Heart right ventricle (tissue), 16 donors: Measurements from ENCODE around the gene ABCC4. TPM values are rescaled to one million over a fixed set of nuclear protein-coding genes. Genes with fewer than 3 reads are reported as not detected.
"Not testable (repeated sequence)": the region's sequence is repeated elsewhere in the genome, so short reads cannot be mapped to it uniquely, and the experiment has no call there.

Experiments used
- ATAC-seq, 8 donors: fragments of 200-7000 bp; cut with Tn5 transposase; one replicate each; pipeline ENCODE4 v1.9.1; 2020; ENCODE audit warnings: mild to moderate bottlenecking in 8 of 8, moderate library complexity in 8 of 8, moderate number of reproducible peaks in 1 of 8
- DNase-seq, 2 donors: peaks; one replicate each; pipeline ENCODE4 v3.0.0-alpha.2; 2020
- H3K27ac ChIP-seq, 10 donors: fragments of 200-600 bp; sonication (generic) in 2 of 10; one replicate each; pipeline versions ENCODE4 v1.5.0 to v1.8.0; 2020 to 2022; ENCODE audit warnings: mild to moderate bottlenecking in 3 of 10
- H3K27me3 ChIP-seq, 7 donors: fragments of 200-600 bp; one replicate each; pipeline ENCODE4 v1.8.0; 2021 to 2022; ENCODE audit warnings: mild to moderate bottlenecking in 2 of 7
- H3K36me3 ChIP-seq, 9 donors: fragments of 200-600 bp; sonication (generic) in 1 of 9; one replicate each; pipeline versions ENCODE4 v1.5.0 to v1.8.0; 2020 to 2022; ENCODE audit warnings: mild to moderate bottlenecking in 2 of 9
- H3K4me1 ChIP-seq, 9 donors: fragments of 200-600 bp; sonication (generic) in 1 of 9; one replicate each; pipeline versions ENCODE4 v1.5.0 to v1.8.0; 2020 to 2022; ENCODE audit warnings: mild to moderate bottlenecking in 4 of 9
- H3K4me3 ChIP-seq, 10 donors: fragments of 200-600 bp; sonication (generic) in 2 of 10; one replicate each; pipeline versions ENCODE4 v1.5.0 to v1.8.0; 2020 to 2022; ENCODE audit warnings: mild to moderate bottlenecking in 7 of 10, moderate library complexity in 2 of 10
- H3K9me3 ChIP-seq, 11 donors: fragments of 200-600 bp in 10 of 11; sonication (generic) in 2 of 11; one replicate each; pipeline versions ENCODE4 v1.5.0 to v1.8.0; 2013 to 2022; ENCODE audit warnings: mild to moderate bottlenecking in 2 of 11, control low read depth in 1 of 11, moderate library complexity in 1 of 11
- WGBS, 2 donors: extraction: QIAGEN DNeasy Blood & Tissue Kit; methylation state at CpG; one replicate each; pipeline ENCODE4 v1.1.7; 2013; ENCODE audit warnings: inconsistent platforms in 1 of 2; 5-methylcytosine and 5-hydroxymethylcytosine counted together
- intact Hi-C, 10 donors: fragments of 100-400 bp; cut with DNase I; formaldehyde crosslinking; loops; one replicate each; pipeline versions ENCODE4 v1.11.1 to v1.14.2; 2022
- polyA plus RNA-seq, 2 donors: library from polyadenylated mRNA; stranded (reverse); fragments of 200-250 nt; gene quantifications; one replicate each; pipeline ENCODE4 v1.2.3, GENCODE V29; 2013
- total RNA-seq, 10 donors: library from RNA; stranded (reverse); fragmentation: NEBNext Ultra II Directional in 3 of 10; extraction: Animal tissue kit (Norgen Biotek cat#: 25700) in 3 of 10; gene quantifications; one replicate each; pipeline versions ENCODE4 v1.2.1 to v1.2.4, GENCODE V29; 2021 to 2023
- TF ChIP-seq, protein P1 (sequence below), 9 donors: fragments of 200-600 bp; sonication (generic) in 2 of 9; IDR thresholded peaks; one replicate each; pipeline versions ENCODE4 v1.5.0 to v1.8.0; 2021 to 2022; ENCODE audit warnings: antibody characterized with exemption in 9 of 9, mild to moderate bottlenecking in 5 of 9, moderate library complexity in 1 of 9
- donor health status: Arrhythmogenic right ventricular cardiomyopathy.
- donor health status: ischemic (EF 13 %, LVEDD 7.1; RV severe dilation, severe dysfunction).
- donor health status: healthy with polysubstance abuse.
- donor health status: DM: no; HTN: yes; CAD: no.
- donor health status: DM: no; HTN: no; CAD: no.
- donor health status: ischemic (EF 25% LVEDD 6.9; RV normal size, moderate dysfunction).
- donor health status: ischemic (EF 25% LVEDD 5.7; RV mildly dilated, moderate dysfunction).
- donor health status: healthy.
- donor health status: DM: yes; HTN: yes; CAD: no.
- donor health status: Ischemic cardiomyopathy.
- donor health status: ischemic (EF 35%, LVEDD 5.7; RV mildly dilated, moderate dysfunction).
- donor health status: nonischemic (EF 11% LVEDD 7.7; RV severe dilation, severe dysfunction).
- donor health status: DM: yes; HTN: yes; CAD: no.
- donor health status: PGD.
- donor health status: ischemic (EF 29% LVEDD 5.4; RV normal size, mild dysfunction).
- donor health status: nonischemic (EF 23%, LVEDD 6.1; RV moderate dilation, normal function).

Gene ABCC4
- total and polyA plus RNA-seq, 12 donors = 1.1 to 6.7 (median 3.9) TPM

DNA sequence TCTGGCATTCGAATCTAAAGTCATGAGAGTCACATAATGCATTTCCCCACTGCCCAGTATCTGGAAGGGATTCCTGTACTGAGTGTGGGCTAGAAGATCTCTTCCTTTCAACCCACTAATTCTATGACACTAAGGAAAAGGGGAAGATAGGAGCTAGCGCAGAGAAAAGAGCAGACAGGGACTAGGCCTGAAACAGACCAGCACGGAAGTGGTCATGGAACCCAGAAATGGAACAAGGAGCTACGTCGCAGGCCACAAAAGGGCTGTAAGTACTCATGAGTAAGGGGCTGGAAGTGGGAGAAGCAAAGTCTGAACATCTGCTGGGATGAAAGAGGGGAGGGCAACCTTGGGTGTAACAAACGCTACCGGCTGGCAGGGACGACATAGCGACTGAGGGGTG is 8.6 kb downstream of the ABCC4 start:
- H3K4me3 ChIP-seq = no peak overlapping the region
- intact Hi-C loops = loop anchor here in 3 of 10 donors (10.0 kb wide), 2 partner anchors 98 to 182 kb away; no protein-coding TSS in a partner anchor
- TF ChIP-seq, protein P1, sequence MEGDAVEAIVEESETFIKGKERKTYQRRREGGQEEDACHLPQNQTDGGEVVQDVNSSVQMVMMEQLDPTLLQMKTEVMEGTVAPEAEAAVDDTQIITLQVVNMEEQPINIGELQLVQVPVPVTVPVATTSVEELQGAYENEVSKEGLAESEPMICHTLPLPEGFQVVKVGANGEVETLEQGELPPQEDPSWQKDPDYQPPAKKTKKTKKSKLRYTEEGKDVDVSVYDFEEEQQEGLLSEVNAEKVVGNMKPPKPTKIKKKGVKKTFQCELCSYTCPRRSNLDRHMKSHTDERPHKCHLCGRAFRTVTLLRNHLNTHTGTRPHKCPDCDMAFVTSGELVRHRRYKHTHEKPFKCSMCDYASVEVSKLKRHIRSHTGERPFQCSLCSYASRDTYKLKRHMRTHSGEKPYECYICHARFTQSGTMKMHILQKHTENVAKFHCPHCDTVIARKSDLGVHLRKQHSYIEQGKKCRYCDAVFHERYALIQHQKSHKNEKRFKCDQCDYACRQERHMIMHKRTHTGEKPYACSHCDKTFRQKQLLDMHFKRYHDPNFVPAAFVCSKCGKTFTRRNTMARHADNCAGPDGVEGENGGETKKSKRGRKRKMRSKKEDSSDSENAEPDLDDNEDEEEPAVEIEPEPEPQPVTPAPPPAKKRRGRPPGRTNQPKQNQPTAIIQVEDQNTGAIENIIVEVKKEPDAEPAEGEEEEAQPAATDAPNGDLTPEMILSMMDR (IDR thresholded peaks at IDR 0.05) = no peak
- H3K36me3 ChIP-seq = no peaks in the 10 kb centered on the region
- 96 to 98% methylated on average over 9 of the region's 9 CpGs for WGBS, 2 donors
- no peaks in the 10 kb centered on the region for H3K27me3 ChIP-seq
- no peaks in the 10 kb centered on the region for H3K9me3 ChIP-seq
- no peak for DNase-seq
- no peak for ATAC-seq
- H3K4me1 ChIP-seq = peaks cover 0 to 24% (median 5%) of the 10 kb centered on the region in 9 donors
- H3K27ac ChIP-seq = no peak overlapping the region

DNA sequence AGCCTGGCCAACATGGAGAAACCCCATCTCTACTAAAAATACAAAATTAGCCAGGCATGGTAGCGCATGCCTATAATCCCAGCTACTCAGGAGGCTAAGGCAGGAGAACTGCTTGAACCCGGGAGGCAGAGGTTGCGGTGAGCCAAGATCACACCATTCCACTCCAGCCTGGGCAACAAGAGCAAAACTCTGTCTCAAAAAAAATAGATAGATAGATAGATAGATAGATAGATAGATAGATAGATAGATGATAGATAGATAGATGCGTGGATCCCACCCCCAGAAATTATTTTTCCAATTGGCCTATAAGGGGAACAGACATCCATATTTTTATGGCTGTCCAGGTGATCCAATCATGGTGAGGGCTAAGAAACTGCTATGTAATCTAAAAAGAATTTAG is 11.3 kb downstream of the ABCC4 start:
- DNase-seq, H3K27ac ChIP-seq, H3K4me3 ChIP-seq, H3K27me3 ChIP-seq, H3K9me3 ChIP-seq, ATAC-seq, H3K36me3 ChIP-seq: not testable (repeated sequence)
- intact Hi-C loops = loop anchor here in 3 of 10 donors (10.0 kb wide), 2 partner anchors 95 to 185 kb away; no protein-coding TSS in a partner anchor
- peaks cover 0 to 33% (median 15%) of the 10 kb centered on the region in 9 donors for H3K4me1 ChIP-seq
- 97 to 98% methylated on average over 4 of the region's 4 CpGs for WGBS, 2 donors

DNA sequence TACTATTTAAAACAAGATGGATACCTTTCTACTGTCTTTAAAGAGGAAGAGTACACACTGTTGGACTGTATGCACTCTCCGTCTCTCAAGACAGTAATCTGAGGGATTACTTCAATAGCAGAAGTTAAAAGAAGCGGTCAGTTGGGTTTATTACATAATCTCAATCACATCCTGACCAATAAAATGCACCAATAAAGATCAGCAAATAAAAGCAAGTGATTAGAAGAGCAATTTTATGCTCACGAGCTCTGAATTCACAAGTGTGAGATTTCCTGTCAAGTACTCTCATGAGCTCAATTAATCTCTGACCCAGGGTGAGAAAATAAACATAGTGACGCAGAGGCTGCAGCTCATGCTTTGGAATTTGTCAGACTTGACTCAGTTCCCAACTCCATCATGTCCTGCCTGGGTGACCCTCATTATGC is 12.2 kb downstream of the ABCC4 start:
- DNase-seq (no peak), ATAC-seq (peak in 1 of 8 donors; percentile 30)
- H3K4me1 ChIP-seq = peaks cover 0 to 33% (median 15%) of the 10 kb centered on the region in 9 donors
- H3K27ac ChIP-seq = peak overlapping the region in 1 of 10 donors; percentile 43
- H3K27me3 ChIP-seq = no peaks in the 10 kb centered on the region
- H3K36me3 ChIP-seq = no peaks in the 10 kb centered on the region
- no peak overlapping the region for H3K4me3 ChIP-seq
- TF ChIP-seq, protein P1 (IDR thresholded peaks at IDR 0.05) = no peak
- 54 to 65% methylated on average over 4 of the region's 4 CpGs for WGBS, 2 donors
- intact Hi-C loops = no loop called here
- no peaks in the 10 kb centered on the region for H3K9me3 ChIP-seq

DNA sequence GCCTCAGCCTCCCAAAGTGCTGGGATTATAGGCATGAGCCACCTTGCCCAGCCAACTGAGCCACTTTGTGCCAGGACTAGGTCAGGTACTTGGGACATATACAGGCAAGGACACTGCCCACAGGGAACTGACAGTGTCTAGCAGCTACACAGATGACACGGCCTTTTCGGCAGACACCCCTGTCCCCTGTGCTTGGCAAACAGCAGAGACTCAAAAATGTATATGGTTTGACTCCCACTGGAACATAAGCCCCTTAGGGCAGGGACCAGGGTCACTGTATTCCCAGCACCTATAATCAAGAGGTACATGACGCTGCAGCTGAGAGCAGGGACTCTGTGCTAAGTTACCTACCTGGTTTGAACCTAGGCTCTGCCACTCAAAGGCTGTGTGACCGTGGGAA is 16.8 kb downstream of the ABCC4 start:
- ATAC-seq (no peak), DNase-seq (no peak)
- Histone ChIP-seq H3K9me3 (no peaks in the 10 kb centered on the region), H3K36me3 (no peaks in the 10 kb centered on the region), H3K27me3 (no peaks in the 10 kb centered on the region), H3K4me3 (no peak overlapping the region), H3K4me1 (peaks cover 0 to 54% (median 24%) of the 10 kb centered on the region in 9 donors), H3K27ac (no peak overlapping the region)
- 84 to 95% methylated on average over 4 of the region's 4 CpGs for WGBS, 2 donors
- intact Hi-C loops = no loop called here
- TF ChIP-seq, protein P1 (IDR thresholded peaks at IDR 0.05) = no peak

DNA sequence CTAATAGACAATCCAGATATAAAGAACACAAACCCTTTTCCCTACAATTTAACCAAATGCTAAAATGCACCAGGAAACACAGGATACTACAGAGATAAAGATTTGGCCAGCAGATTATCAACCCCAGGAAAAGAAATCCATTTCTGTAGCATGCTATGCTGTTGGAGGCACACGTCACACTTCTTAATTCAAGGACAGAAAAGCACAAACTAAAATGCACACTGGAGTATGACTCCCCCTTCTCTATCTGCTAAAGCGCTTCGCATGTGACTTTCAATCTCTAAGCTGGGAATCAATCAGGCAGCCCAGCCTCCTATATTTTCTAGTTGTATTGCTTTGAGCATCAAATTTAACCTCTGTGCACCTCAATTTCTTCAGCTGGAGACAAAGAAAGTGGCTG is 22.2 kb downstream of the ABCC4 start:
- Histone ChIP-seq H3K27ac (no peak overlapping the region), H3K36me3 (no peaks in the 10 kb centered on the region), H3K27me3 (no peaks in the 10 kb centered on the region), H3K4me3 (no peak overlapping the region), H3K9me3 (no peaks in the 10 kb centered on the region), H3K4me1 (peaks cover 0 to 53% (median 32%) of the 10 kb centered on the region in 9 donors)
- TF ChIP-seq, protein P1 (IDR thresholded peaks at IDR 0.05) = no peak
- WGBS, 2 donors = 57 to 77% methylated on average over 3 of the region's 3 CpGs
- DNase-seq = no peak
- intact Hi-C loops = no loop called here
- no peak for ATAC-seq
